HEK293 (cell line): Measurements from ENCODE around the gene MAP1LC3B2.

Experiments
- CTCF ChIA-PET: fragments of 350-600 bp; formaldehyde crosslinking; extraction: SDS; loops from one replicate; lab custom pipeline; 2021; ENCODE audit warnings: antibody characterized with exemption; lab: Yijun Ruan, JAX
- POLR2A ChIA-PET: fragments of 300-600 bp; formaldehyde crosslinking; extraction: SDS; loops from one replicate; lab custom pipeline; 2020; ENCODE audit warnings: antibody characterized with exemption, inconsistent platforms; lab: Yijun Ruan, JAX
- H3K27ac ChIP-seq: fragments of 200-500 bp; sonication (Bioruptor generic); 2 replicates; pipeline ENCODE4 v1.5.1; 2014; ENCODE audit warnings: low read depth, low read length, control low read depth, inconsistent platforms; ENCODE audit errors: extremely low read depth
- H3K36me3 ChIP-seq, 2 experiments: fragments of 200-500 bp in 1 of 2; sonication (Bioruptor generic) in 1 of 2; 1 replicate in 1 of 2; 2 replicates in 1 of 2; pipeline ENCODE4 v1.5.1; 2014 to 2017; ENCODE audit warnings: inconsistent platforms in 2 of 2, low read length in 2 of 2; ENCODE audit not compliant: control insufficient read depth in 2 of 2, insufficient read depth in 1 of 2
- H3K4me1 ChIP-seq: fragments of 200-500 bp; sonication (Bioruptor generic); 2 replicates; pipeline ENCODE4 v1.5.1; 2014; ENCODE audit warnings: mild to moderate bottlenecking, low read length, inconsistent platforms; ENCODE audit not compliant: control insufficient read depth, insufficient read depth
- H3K4me3 ChIP-seq: 2 replicates; pipeline ENCODE4 v1.5.1; 2011; ENCODE audit warnings: low read depth, mild to moderate bottlenecking, control low read depth, low read length, moderate library complexity
- H3K9me3 ChIP-seq: fragments of 200-500 bp; sonication (Bioruptor generic); 2 replicates; pipeline ENCODE4 v1.5.1; 2014; ENCODE audit warnings: low read depth, low read length, inconsistent platforms; ENCODE audit not compliant: control insufficient read depth, insufficient read depth
- GLIS1 ChIP-seq: fragments of 450-650 bp; formaldehyde crosslinking; IDR thresholded peaks from 2 replicates; pipeline ENCODE4 v1.5.1; 2016; ENCODE audit warnings: missing biosample characterization, missing genetic modification characterization
- GLIS2 ChIP-seq: fragments of 450-650 bp; formaldehyde crosslinking; IDR thresholded peaks from 2 replicates; pipeline ENCODE4 v1.5.1; 2016; ENCODE audit warnings: missing biosample characterization, missing genetic modification characterization
- HIC1 ChIP-seq: fragments of 450-650 bp; formaldehyde crosslinking; IDR thresholded peaks from 2 replicates; pipeline ENCODE4 v1.5.1; 2016; ENCODE audit warnings: missing biosample characterization, missing genetic modification characterization
- HOXC10 ChIP-seq: sonication (generic); formaldehyde crosslinking; IDR thresholded peaks from 2 replicates; pipeline ENCODE4 v1.8.1; 2023; ENCODE audit warnings: mild to moderate bottlenecking, missing genetic modification reagents
- PRDM10 ChIP-seq: fragments of 450-650 bp; formaldehyde crosslinking; IDR thresholded peaks from 2 replicates; pipeline ENCODE4 v1.5.1; 2016; ENCODE audit warnings: missing biosample characterization, missing genetic modification characterization
- SETDB1 ChIP-seq: IDR thresholded peaks from one replicate; pipeline ENCODE4 v1.6.1; 2017; ENCODE audit warnings: mild to moderate bottlenecking, low read length, moderate library complexity, mixed read lengths; ENCODE audit not compliant: insufficient read length
- TCF7L2 ChIP-seq: IDR thresholded peaks from 2 replicates; pipeline ENCODE4 v1.6.1; 2011; ENCODE audit warnings: low read depth, mild to moderate bottlenecking, inconsistent platforms, low read length, moderate library complexity, borderline replicate concordance
- ZBTB17 ChIP-seq: fragments of 450-650 bp; formaldehyde crosslinking; IDR thresholded peaks from 2 replicates; pipeline ENCODE4 v1.5.1; 2016; ENCODE audit warnings: missing biosample characterization, missing genetic modification characterization
- ZNF112 ChIP-seq: fragments of 450-650 bp; formaldehyde crosslinking; IDR thresholded peaks from 2 replicates; pipeline ENCODE4 v1.5.0; 2017; ENCODE audit warnings: missing biosample characterization, missing genetic modification characterization
- ZNF23 ChIP-seq: fragments of 450-650 bp; formaldehyde crosslinking; IDR thresholded peaks from 2 replicates; pipeline ENCODE4 v1.5.1; 2016; ENCODE audit warnings: missing biosample characterization, missing genetic modification characterization, borderline replicate concordance
- ZNF354C ChIP-seq: fragments of 450-650 bp; formaldehyde crosslinking; IDR thresholded peaks from 2 replicates; pipeline ENCODE4 v1.5.1; 2016; ENCODE audit warnings: missing biosample characterization, missing genetic modification characterization, low read depth, borderline replicate concordance
- ZNF391 ChIP-seq: fragments of 450-650 bp; formaldehyde crosslinking; IDR thresholded peaks from 2 replicates; pipeline ENCODE4 v1.5.1; 2016; ENCODE audit warnings: low read depth, missing biosample characterization, missing genetic modification characterization, borderline replicate concordance
- ZNF404 ChIP-seq: fragments of 450-650 bp; formaldehyde crosslinking; IDR thresholded peaks from 2 replicates; pipeline ENCODE4 v1.5.1; 2017; ENCODE audit warnings: missing biosample characterization, missing genetic modification characterization
- ZNF449 ChIP-seq: fragments of 450-650 bp; formaldehyde crosslinking; IDR thresholded peaks from 2 replicates; pipeline ENCODE4 v1.5.1; 2017; ENCODE audit warnings: missing biosample characterization, mild to moderate bottlenecking, missing genetic modification characterization, moderate library complexity
- ZNF501 ChIP-seq: fragments of 450-650 bp; formaldehyde crosslinking; IDR thresholded peaks from 2 replicates; pipeline ENCODE4 v1.5.1; 2016; ENCODE audit warnings: missing biosample characterization, missing genetic modification characterization
- ZNF513 ChIP-seq: fragments of 450-650 bp; IDR thresholded peaks from 2 replicates; pipeline ENCODE4 v1.5.1; 2018; ENCODE audit warnings: missing biosample characterization, missing genetic modification characterization
- ZNF596 ChIP-seq: fragments of 450-650 bp; IDR thresholded peaks from 2 replicates; pipeline ENCODE4 v1.5.0; 2018; ENCODE audit warnings: missing biosample characterization, mild to moderate bottlenecking, missing genetic modification characterization, moderate library complexity
- ZNF624 ChIP-seq: fragments of 450-650 bp; formaldehyde crosslinking; IDR thresholded peaks from 2 replicates; pipeline ENCODE4 v1.5.1; 2017; ENCODE audit warnings: missing biosample characterization, missing genetic modification characterization
- ZNF639 ChIP-seq: fragments of 450-650 bp; formaldehyde crosslinking; IDR thresholded peaks from 2 replicates; pipeline ENCODE4 v1.5.1; 2016; ENCODE audit warnings: missing biosample characterization, missing genetic modification characterization
- ZNF654 ChIP-seq: fragments of 450-650 bp; formaldehyde crosslinking; IDR thresholded peaks from 2 replicates; pipeline ENCODE4 v1.5.1; 2016; ENCODE audit warnings: low read depth, missing biosample characterization, missing genetic modification characterization
- TF ChIP-seq, protein P1 (sequence below): fragments of 450-650 bp; formaldehyde crosslinking; IDR thresholded peaks from 2 replicates; pipeline ENCODE4 v1.5.1; 2016; ENCODE audit warnings: missing biosample characterization, missing genetic modification characterization

The MAP1LC3B2 gene

DNA sequence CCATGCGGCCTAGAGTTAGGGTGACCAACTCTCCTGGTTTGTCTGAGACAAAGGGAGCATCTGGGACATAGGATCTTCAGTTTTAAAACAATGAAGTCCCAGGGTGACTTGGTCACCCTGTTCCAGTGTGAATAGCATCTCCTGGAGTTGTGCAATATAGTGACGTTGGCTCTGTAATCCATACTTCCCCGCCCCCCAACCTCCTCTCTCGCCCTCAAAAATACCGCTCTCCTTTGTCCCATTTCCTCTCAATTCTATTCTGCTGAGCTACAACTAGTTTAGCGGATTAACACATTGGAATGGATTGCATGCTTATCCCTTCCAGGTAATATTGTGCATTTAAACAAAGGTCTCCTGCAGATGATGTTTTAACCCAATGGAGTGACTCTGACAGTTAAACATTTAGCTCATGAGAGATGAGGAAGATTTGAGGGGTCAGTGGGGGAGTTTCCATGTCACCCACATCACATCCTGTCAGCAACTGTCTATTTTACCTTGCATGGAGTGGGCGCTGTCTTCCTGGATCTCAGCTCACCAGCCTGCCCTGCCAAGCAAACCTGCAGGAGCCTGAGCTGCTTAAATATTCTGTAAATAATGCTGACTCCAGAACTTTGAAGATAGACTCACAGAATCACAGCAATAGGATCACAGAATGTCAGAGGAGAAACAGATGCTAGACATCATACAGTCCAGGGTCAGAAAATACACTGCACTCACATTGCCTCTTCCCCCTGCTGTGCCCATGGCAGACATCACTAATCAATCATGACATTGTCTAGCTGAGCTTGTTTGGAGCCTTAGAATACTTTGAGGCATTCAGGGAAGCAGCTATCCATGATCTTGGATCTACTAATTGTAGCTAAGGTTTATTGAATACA, 43.0 kb downstream of the MAP1LC3B2 start:
- TF ChIP-seq SETDB1 (peak; percentile 65), ZBTB17 (tag by site-specific recombination) (peak; percentile 81), PRDM10 (tag by site-specific recombination) (0 out of 2 replicates have a peak, but pooled peaks have one; percentile 21), HIC1 (no peak), HOXC10 (CRISPR knock-in tag) (no peak), ZNF391 (tag by site-specific recombination) (no peak), ZNF23 (peak; percentile 92; the same call in 1 of the 2 replicates)
- POLR2A ChIA-PET: interaction anchor here (1.0 kb wide), 1 partner anchor 175 kb away, joined by 3 read pairs; no protein-coding TSS in a partner anchor
- no peak overlapping the region for H3K4me3 ChIP-seq
- H3K4me1 ChIP-seq: no peaks in the 10 kb centered on the region
- H3K27ac ChIP-seq: no peak overlapping the region
- H3K36me3 ChIP-seq: no peaks in the 10 kb centered on the region
- CTCF ChIA-PET: interaction anchor here (0.6 to 1.7 kb wide), 9 partner anchors 8 to 501 kb away, joined by 3 to 7 read pairs (median 4); no protein-coding TSS in a partner anchor
- H3K9me3 ChIP-seq: no peaks in the 10 kb centered on the region

DNA sequence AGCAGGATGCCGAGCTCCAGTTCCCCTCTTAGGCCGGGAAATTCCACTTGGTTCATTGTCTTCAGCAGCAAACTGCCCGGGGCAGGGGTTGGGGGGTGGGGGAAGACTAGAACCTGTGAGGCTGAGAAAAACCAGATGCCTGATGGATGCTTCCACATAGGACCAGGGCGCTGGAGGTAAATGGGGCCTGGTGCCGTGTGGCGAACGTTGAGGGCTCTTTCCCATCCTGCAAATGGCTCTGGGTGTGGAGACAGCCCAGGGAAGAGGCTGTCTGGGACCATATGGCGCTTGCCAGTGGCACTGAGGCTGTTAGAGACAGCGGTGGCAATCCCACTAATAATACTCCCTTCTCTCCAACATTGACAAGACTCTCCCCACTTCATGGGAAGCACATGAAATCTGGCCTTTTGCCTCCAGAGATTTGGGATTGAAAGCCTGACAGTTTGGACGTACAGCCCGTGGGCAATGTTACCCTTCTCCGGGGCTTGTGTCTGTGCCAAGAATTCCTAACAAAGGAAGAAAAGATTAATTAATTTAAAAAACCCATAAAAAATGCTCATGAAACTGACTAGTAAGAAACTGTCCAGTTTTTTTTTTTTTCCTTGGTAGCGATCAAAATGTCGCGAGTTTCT, 44.5 kb downstream of the MAP1LC3B2 start:
- ChIA-PET CTCF (no interaction called here), POLR2A (no interaction called here)
- Histone ChIP-seq H3K36me3 (no peaks in the 10 kb centered on the region), H3K4me1 (no peaks in the 10 kb centered on the region), H3K27ac (no peak overlapping the region), H3K4me3 (no peak overlapping the region), H3K9me3 (no peaks in the 10 kb centered on the region)
- no peak for TF ChIP-seq ZNF112 (tag by site-specific recombination)
- TF ChIP-seq ZNF404 (tag by site-specific recombination): no peak
- TF ChIP-seq ZNF449 (tag by site-specific recombination): no peak
- no peak for TF ChIP-seq ZNF354C (tag by site-specific recombination)
- no peak for TF ChIP-seq ZNF624 (tag by site-specific recombination)
- TF ChIP-seq ZNF501 (tag by site-specific recombination): no peak
- TF ChIP-seq, protein P1, sequence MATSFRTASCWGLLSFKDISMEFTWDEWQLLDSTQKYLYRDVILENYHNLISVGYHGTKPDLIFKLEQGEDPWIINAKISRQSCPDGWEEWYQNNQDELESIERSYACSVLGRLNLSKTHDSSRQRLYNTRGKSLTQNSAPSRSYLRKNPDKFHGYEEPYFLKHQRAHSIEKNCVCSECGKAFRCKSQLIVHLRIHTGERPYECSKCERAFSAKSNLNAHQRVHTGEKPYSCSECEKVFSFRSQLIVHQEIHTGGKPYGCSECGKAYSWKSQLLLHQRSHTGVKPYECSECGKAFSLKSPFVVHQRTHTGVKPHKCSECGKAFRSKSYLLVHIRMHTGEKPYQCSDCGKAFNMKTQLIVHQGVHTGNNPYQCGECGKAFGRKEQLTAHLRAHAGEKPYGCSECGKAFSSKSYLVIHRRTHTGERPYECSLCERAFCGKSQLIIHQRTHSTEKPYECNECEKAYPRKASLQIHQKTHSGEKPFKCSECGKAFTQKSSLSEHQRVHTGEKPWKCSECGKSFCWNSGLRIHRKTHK (tag by site-specific recombination): no peak
- TF ChIP-seq ZNF639 (tag by site-specific recombination): no peak
- TF ChIP-seq TCF7L2: no peak
- TF ChIP-seq GLIS1 (tag by site-specific recombination): no peak
- TF ChIP-seq ZNF654: no peak
- TF ChIP-seq ZNF513: no peak
- no peak for TF ChIP-seq GLIS2 (tag by site-specific recombination)
- TF ChIP-seq ZNF596 (tag by site-specific recombination): no peak
